Measurements from ENCODE around the gene TNFRSF4.

Gene TNFRSF4

DNA sequence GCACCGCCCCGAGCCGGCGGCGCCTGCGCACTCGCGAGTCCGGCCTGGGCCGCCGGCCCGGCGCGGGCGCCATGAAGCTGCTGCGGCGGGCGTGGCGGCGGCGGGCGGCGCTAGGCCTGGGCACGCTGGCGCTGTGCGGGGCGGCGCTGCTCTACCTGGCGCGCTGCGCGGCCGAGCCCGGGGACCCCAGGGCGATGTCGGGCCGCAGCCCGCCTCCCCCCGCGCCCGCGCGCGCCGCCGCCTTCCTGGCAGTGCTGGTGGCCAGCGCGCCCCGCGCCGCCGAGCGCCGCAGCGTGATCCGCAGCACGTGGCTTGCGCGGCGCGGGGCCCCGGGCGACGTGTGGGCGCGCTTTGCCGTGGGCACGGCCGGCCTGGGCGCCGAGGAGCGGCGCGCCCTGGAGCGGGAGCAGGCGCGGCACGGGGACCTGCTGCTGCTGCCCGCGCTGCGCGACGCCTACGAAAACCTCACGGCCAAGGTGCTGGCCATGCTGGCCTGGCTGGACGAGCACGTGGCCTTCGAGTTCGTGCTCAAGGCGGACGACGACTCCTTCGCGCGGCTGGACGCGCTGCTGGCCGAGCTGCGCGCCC is 18.3 kb upstream of the TNFRSF4 start, which contains the start of gene B3GALT6:
Gene B3GALT6 (plus strand): TSS at position 30 of the 588 bp plus-strand sequence. CDS start 42 bp downstream, at position 72.
- DNase-seq = no peak

DNA sequence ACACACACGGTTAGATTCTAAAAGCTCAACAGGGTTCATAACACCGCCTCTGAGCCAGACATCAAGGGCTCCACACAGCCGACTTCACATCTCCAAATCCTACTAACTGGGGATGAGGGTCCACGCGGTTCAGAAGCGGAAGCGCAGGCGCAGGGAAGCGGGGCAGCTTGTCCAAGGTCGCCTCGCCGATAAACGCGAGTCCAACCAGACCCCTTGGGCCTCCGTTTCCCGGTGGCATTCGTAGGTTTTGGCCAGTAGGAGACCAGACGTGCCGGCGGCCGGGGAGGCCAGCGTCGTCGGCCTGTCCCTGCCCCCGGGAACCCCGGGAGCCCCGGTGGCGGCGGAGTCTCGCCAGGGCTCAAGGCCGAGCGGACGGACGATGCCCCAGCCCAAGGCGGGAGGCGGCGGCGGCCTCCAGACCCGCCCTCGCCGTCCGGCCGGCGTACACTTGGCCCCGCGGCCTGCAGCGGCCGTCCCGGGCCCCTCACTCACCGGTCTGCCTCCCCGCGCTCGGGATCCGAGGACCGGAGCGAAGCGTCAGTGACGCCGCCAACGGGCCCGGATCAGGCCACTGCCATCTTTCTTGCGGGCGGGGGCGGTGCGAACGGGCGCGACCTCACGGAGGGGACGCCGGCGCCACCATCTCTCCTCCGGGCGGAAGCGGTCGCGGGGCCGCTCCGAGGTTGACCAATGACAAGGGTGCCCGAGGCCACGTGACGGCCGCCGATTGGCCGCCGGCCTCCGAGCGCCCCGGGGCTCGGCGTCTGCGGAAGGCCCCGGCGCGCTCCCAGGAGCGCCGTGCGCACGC is 17.7 kb upstream of the TNFRSF4 start, which contains the start of gene SDF4:
Gene SDF4 (minus strand): TSS at position 602 of the 808 bp plus-strand sequence. CDS start 3,229 bp downstream, outside the sequence.
- peak; percentile 91 for DNase-seq

DNA sequence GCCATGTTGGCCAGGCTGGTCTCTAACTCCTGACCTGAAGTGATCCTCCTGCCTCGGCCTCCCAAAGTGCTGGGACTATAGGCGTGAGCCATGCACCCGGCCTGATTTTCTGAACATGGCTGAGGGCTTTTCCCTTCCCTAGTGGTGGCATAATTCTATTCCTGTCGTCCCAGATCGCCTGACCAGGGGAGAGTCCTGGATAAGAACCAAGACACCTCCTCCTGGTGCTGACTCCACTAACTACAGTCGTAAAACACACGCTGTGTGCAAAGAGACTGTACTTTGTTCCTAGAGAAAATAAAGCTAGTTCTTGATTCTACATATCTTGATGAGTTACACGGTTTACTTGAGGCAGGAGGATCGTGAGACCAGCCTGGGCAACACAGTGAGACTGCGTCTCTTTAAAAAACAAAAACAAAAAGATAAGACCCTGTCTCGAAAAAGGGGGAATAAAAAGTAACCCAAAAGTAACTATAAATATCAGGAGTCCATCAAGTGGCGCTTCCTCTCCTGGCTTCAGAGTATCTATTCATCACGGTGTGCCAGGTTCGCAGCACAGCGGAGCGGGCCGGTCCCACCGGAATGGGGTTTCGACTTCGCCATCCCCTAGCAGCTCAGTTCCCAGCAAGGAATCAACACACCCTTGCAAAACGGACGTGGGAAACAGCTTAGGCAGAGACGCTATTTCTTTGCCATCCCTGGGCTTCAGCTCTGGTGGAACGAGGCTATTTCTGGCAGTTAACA is 16.9 kb upstream of the TNFRSF4 start:
- DNase-seq = no peak

DNA sequence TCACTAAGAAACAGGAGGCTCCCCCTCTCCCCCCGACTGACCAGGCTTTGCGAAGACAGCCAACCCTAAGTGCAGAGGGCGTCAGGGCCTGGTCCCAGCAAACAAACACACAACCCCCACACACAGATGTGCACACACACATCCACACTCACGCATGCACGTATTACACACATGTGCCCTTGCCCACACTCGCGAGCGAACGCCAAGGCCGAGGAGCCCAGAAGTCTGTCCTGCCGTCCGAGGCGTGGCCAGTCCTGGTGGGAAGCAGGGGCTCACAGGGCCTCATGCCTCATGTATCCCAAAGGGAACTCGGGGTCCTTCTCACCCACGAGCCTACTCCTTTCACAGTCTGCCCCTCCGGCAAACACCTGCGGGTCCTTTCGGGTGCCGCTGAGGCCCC is 15.8 kb upstream of the TNFRSF4 start:
- DNase-seq = no peak

GRCh38 chr1:1228596-1229321 is 14.8 kb upstream of the TNFRSF4 start:
- DNase-seq = no peak

GRCh38 chr1:1228187-1228586 is 14.2 kb upstream of the TNFRSF4 start:
- no peak for DNase-seq

DNA sequence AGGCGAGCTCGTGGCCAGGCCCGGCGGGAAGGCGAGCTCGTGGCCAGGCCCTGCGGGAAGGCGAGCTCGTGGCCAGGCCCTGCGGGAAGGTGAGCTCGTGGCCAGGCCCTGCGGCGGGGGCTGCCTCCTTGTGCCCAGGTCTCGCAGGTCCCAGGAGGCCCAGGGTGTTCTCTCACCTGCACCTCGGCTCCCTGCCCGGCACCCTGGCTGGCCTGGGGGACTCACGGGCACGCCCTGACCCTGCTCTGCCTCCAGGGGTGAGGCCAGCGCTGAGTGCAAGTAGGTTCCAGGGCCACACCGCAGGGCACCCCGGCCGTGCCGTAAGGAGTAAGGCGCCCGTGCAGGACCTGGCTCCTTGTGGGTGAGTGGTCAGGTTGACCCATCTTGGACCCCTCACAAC is 13.4 kb upstream of the TNFRSF4 start:
- no peak for DNase-seq

- DNase-seq = no peak
These were observed 12.8 kb upstream of the TNFRSF4 start for GRCh38 chr1:1226566-1227362.

DNA sequence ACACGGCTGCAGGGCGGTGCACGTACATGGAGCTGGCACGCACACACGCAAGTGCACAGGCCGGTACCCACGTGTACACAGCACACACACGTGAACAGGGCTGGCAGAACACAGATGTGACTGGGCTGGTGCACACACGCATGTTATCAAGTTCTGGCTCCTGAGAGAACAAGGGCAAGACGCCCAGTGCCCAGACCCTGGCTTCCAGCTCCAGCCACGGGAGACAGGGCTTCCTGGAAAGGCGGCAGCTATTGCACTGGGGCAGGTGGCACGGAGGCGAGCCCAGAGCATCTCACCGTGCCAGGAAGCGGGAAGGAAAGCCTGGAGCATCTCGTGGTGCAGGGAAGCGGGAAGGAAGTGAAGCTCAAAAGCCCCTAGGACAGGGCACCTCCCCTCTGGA is 12.0 kb upstream of the TNFRSF4 start:
- no peak for DNase-seq

DNA sequence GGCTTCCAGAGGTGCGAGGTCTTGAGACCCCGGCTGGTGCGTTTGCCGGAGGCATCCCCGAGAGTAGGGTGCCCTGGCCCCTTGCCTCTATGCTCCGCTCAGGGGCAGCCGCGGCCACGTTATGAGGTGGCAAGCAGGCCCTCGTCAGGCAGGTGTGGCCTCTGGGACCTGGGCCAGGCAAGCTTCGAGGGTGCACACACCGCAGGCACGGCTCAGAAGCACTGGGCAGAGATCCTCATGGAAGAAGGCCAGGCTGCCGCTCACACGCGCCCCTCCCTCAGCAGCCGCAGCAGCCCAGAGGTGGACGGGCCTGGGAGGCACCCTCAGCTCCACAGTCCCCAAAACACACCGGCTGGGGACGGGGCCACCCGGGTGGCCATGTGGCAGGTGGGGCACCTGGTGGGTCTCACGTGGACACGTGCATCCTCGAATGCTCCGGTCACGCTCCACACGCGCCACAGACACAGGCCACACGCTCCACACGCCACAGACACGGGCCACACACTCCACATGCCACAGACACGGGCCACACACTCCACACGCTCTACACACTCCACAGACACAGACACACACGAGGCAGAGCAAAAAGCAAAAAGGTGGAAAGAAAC is 11.4 kb upstream of the TNFRSF4 start:
- DNase-seq = no peak

GRCh38 chr1:1223891-1224290 is 9.9 kb upstream of the TNFRSF4 start:
- DNase-seq = no peak

DNA sequence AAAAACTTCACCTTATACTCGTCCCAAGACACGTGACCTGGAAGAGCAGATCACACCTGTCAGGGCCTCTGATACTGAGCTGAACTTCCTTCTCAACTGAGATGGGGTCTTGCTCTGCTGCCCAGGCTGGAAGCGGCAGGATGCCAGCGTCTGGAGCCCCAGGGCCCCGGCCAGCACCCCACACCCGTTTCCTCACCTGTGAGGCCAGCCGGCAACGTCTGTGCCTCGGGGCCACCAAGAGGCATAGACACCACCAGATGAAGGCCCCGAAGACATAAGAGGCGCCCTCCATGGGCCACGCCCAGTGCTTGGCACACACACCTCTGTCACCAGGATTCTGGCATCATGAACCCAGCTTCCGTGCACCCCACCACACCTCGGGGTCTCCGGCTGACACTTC is 9.4 kb upstream of the TNFRSF4 start:
- DNase-seq = no peak

GRCh38 chr1:1222575-1223225 is 8.7 kb upstream of the TNFRSF4 start:
- DNase-seq = no peak

- no peak for DNase-seq
These were observed 8.1 kb upstream of the TNFRSF4 start for GRCh38 chr1:1221887-1222574.

DNA sequence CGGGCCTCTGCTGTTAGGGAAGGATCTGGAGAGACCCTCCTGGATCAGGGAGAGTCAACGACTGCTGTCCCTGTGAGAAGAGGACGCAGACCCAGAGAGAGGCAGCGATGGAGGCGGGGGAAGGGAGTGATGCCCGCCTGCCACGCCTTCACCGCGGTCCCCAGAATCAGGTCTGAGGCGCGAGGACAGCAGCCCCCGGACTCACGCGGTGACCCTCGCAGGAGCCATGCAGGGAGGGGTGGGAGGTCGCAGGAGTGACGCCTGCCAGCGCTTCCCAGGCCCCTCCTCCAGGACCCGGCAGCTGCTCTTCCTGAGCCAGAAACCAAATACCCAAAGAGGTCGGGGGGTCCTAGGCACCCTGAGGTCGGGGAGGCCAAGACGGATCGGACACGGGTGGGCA is 6.2 kb upstream of the TNFRSF4 start:
- no peak for DNase-seq

GRCh38 chr1:1219341-1219740 is 5.4 kb upstream of the TNFRSF4 start:
- DNase-seq = no peak

GRCh38 chr1:1218524-1219200 is 4.7 kb upstream of the TNFRSF4 start:
- no peak for DNase-seq

DNA sequence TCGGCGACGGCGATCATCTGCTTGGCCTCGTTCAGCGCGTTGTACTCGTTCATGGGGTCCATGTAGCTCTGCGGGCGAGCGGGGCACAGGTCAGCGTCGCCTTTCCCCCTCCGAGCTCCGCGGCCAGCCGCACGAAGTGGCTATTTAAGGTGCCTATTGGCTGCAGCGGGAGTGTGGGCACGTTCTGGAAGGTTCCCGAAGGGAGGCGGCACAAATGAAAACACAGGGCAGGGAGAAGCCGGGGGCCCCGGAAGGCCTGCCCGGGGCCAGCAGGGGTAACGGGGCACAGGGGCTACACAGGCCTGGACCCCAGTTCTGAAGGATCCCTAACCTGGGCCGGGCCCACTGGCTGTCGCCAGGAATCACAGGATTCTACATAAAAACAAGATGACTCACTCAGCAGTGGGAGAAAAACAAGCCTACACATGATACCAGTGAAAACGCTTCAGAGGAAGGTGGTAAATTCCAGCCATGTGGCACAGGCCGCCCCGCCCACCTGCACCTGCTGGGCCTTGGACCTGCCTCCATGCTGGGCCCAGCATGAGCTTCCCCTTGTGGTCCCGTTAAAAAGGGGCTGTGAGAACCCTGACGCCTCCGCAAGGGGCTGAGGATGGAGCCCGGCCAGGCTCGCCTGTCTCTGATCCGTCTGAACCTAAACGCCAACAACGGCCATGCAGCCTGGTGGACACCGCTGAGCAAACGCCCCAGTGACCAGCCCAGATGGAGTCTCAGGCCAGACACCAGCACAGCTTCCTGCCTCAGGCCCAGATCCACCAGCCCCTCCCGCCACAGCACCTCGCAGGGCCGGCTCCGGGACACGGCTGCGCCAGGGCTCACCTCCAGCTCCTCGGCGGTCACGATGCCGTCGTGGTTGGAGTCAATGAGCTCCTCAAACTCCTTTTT is 3.9 kb upstream of the TNFRSF4 start:
- no peak for DNase-seq

Measured in NCI-H2081 treated with DMSO at 0.1 percent for 48 hours (cell line).